Fibroblast of mammary gland (primary cell): ENCODE data around the gene DNAJA4.

Experiments used
- DNase-seq: peaks from one replicate; pipeline ENCODE4 v3.0.0-alpha.2; 2010; ENCODE audit warnings: low read depth
- H3K4me3 ChIP-seq: 2 replicates; pipeline ENCODE4 v1.5.1; 2011; ENCODE audit warnings: low read depth, mild to moderate bottlenecking, low read length, moderate library complexity; ENCODE audit not compliant: control insufficient read depth
- CTCF ChIP-seq: conservative IDR thresholded peaks from 2 replicates; pipeline ENCODE4 v1.5.1; 2011; ENCODE audit warnings: low read depth, low read length, inconsistent platforms; ENCODE audit not compliant: control insufficient read depth, insufficient read depth

The DNAJA4 gene

GRCh38 chr15:78302579-78303312 is 38.4 kb downstream of the DNAJA4 start:
- DNase-seq, result peak; percentile 91
- H3K4me3 ChIP-seq, result no peak overlapping the region
- no peak for TF ChIP-seq CTCF

- DNase-seq, result no peak
Observed at GRCh38 chr15:78304216-78305066, 40.1 kb downstream of the DNAJA4 start.

GRCh38 chr15:78306176-78306774 is 41.9 kb downstream of the DNAJA4 start:
- DNase-seq, result peak; percentile 71
- no peak overlapping the region for H3K4me3 ChIP-seq
- TF ChIP-seq CTCF, result no peak

More at GRCh38 chr15:78304216-78305066, 40.1 kb downstream of the DNAJA4 start:
- H3K4me3 ChIP-seq, result no peak overlapping the region
- TF ChIP-seq CTCF, result no peak

GRCh38 chr15:78307976-78308375 is 43.6 kb downstream of the DNAJA4 start:
- no peak for DNase-seq
- TF ChIP-seq CTCF, result no peak
- no peak overlapping the region for H3K4me3 ChIP-seq

- peak; percentile 92 for TF ChIP-seq CTCF
- DNase-seq, result peak; percentile 57
Observed at GRCh38 chr15:78308422-78309032, 44.2 kb downstream of the DNAJA4 start.

GRCh38 chr15:78311292-78311691 is 46.9 kb downstream of the DNAJA4 start:
- no peak for TF ChIP-seq CTCF

More at GRCh38 chr15:78308422-78309032, 44.2 kb downstream of the DNAJA4 start:
- H3K4me3 ChIP-seq, result no peak overlapping the region

More at GRCh38 chr15:78311292-78311691, 46.9 kb downstream of the DNAJA4 start:
- no peak for DNase-seq
- H3K4me3 ChIP-seq, result no peak overlapping the region
